Heart left ventricle (tissue), 16 donors: ENCODE measurements around the gene DOCK8. TPM values are rescaled to one million over a fixed set of nuclear protein-coding genes. Genes with fewer than 3 reads are reported as not detected.

ENCODE experiments used
- ATAC-seq, 4 donors: fragments of 200-7000 bp; cut with Tn5 transposase; one replicate each; pipeline ENCODE4 v1.9.1; 2020 to 2022; ENCODE audit warnings: moderate library complexity in 4 of 4, mild to moderate bottlenecking in 3 of 4, moderate number of reproducible peaks in 1 of 4
- DNase-seq, 5 donors: peaks; one replicate each; pipeline ENCODE4 v3.0.0-alpha.2; 2020
- H3K27ac ChIP-seq, 12 donors: fragments of 200-600 bp; sonication (generic) in 4 of 12; one replicate each; pipeline versions ENCODE4 v1.5.0 to v1.8.0; 2016 to 2022; ENCODE audit warnings: mild to moderate bottlenecking in 2 of 12
- H3K27me3 ChIP-seq, 9 donors: fragments of 200-600 bp; sonication (generic) in 2 of 9; one replicate each; pipeline versions ENCODE4 v1.5.1 to v1.8.0; 2016 to 2022; ENCODE audit warnings: mild to moderate bottlenecking in 3 of 9
- H3K36me3 ChIP-seq, 9 donors: fragments of 200-600 bp; sonication (generic) in 2 of 9; one replicate each; pipeline versions ENCODE4 v1.5.0 to v1.8.0; 2018 to 2022; ENCODE audit warnings: mild to moderate bottlenecking in 2 of 9
- H3K4me1 ChIP-seq, 12 donors: fragments of 200-600 bp; sonication (generic) in 4 of 12; one replicate each; pipeline versions ENCODE4 v1.5.0 to v1.8.0; 2016 to 2022; ENCODE audit warnings: mild to moderate bottlenecking in 3 of 12
- H3K4me3 ChIP-seq, 12 donors: fragments of 200-600 bp; sonication (generic) in 4 of 12; one replicate each; pipeline versions ENCODE4 v1.5.0 to v1.8.0; 2017 to 2022; ENCODE audit warnings: mild to moderate bottlenecking in 9 of 12, moderate library complexity in 4 of 12
- H3K9me3 ChIP-seq, 12 donors: fragments of 200-600 bp; sonication (generic) in 4 of 12; one replicate each; pipeline versions ENCODE4 v1.5.0 to v1.8.0; 2016 to 2022; ENCODE audit warnings: mild to moderate bottlenecking in 1 of 12
- CTCF ChIP-seq, 12 donors: fragments of 200-600 bp; sonication (generic) in 4 of 12; IDR thresholded peaks; one replicate each; pipeline versions ENCODE4 v1.5.0 to v1.8.0; 2018 to 2022; ENCODE audit warnings: antibody characterized with exemption in 12 of 12, mild to moderate bottlenecking in 5 of 12
- POLR2A ChIP-seq, 2 donors: fragments of 450-650 bp; IDR thresholded peaks; one replicate each; pipeline ENCODE4 v1.6.1; 2017; ENCODE audit warnings: antibody characterized with exemption in 2 of 2, mild to moderate bottlenecking in 2 of 2, moderate library complexity in 2 of 2
- WGBS, 4 donors: extraction: QIAGEN DNeasy Blood & Tissue Kit in 2 of 4; methylation state at CpG; one replicate each; pipeline versions ENCODE4 v1.1.5 to v1.1.7; 2013 to 2018; 5-methylcytosine and 5-hydroxymethylcytosine counted together
- intact Hi-C, 10 donors: fragments of 100-400 bp; cut with DNase I; formaldehyde crosslinking; loops; one replicate each; pipeline versions ENCODE4 v1.11.1 to v1.14.2; 2022
- polyA plus RNA-seq, 2 donors: library from polyadenylated mRNA; stranded (reverse); fragments of 200-250 nt; gene quantifications; one replicate each; pipeline ENCODE4 v1.2.3, GENCODE V29; 2013
- total RNA-seq, 9 donors: library from RNA; depleted of rRNA in 2 of 9; stranded (reverse); fragments of >200 nt in 2 of 9; fragmentation: NEBNext Ultra II Directional in 3 of 9; extraction: Animal tissue kit (Norgen Biotek cat#: 25700) in 3 of 9; gene quantifications; one replicate each; pipeline versions ENCODE4 v1.1.0 to v1.2.4, GENCODE V29; 2016 to 2023
- donor health status: ischemic (EF 13 %, LVEDD 7.1; RV severe dilation, severe dysfunction).
- donor health status: healthy with polysubstance abuse.
- donor health status: DM: no; HTN: yes; CAD: no.
- donor health status: DM: no; HTN: no; CAD: no.
- donor health status: ischemic (EF 25% LVEDD 6.9; RV normal size, moderate dysfunction).
- donor health status: ischemic (EF 25% LVEDD 5.7; RV mildly dilated, moderate dysfunction).
- donor health status: healthy.
- donor health status: DM: yes; HTN: yes; CAD: no.
- donor health status: ischemic (EF 35%, LVEDD 5.7; RV mildly dilated, moderate dysfunction).
- donor health status: nonischemic (EF 11% LVEDD 7.7; RV severe dilation, severe dysfunction).
- donor health status: DM: yes; HTN: yes; CAD: no.
- donor health status: PGD.
- donor health status: ischemic (EF 29% LVEDD 5.4; RV normal size, mild dysfunction).
- donor health status: nonischemic (EF 23%, LVEDD 6.1; RV moderate dilation, normal function).

DOCK8 gene
- total and polyA plus RNA-seq, 11 donors, result 1.2 to 36.1 (median 2.4) TPM

- DNase-seq (no peak), ATAC-seq (no peak)
- H3K36me3 ChIP-seq, result peaks cover 0 to 86% (median 0%) of the 10 kb centered on the region in 9 donors
- H3K27ac ChIP-seq, result no peak overlapping the region
- H3K4me3 ChIP-seq, result no peak overlapping the region
- no peak for TF ChIP-seq POLR2A (IDR thresholded peaks at IDR 0.05)
- TF ChIP-seq CTCF (IDR thresholded peaks at IDR 0.05), result no peak
- intact Hi-C loops, result no loop called here
- 42 to 72% (median 58%) methylated on average over 3 of the region's 3 CpGs for WGBS, 4 donors
- H3K9me3 ChIP-seq, result no peaks in the 10 kb centered on the region
- H3K4me1 ChIP-seq, result no peaks in the 10 kb centered on the region
- H3K27me3 ChIP-seq, result no peaks in the 10 kb centered on the region
These were observed 116.5 kb downstream of the DOCK8 start for GRCh38 chr9:331197-331596.

- no peaks in the 10 kb centered on the region for H3K4me1 ChIP-seq
- no peak for TF ChIP-seq POLR2A (IDR thresholded peaks at IDR 0.05)
- no peak for TF ChIP-seq CTCF (IDR thresholded peaks at IDR 0.05)
- H3K9me3 ChIP-seq, result no peaks in the 10 kb centered on the region
- peaks cover 0 to 100% (median 0%) of the 10 kb centered on the region in 9 donors for H3K36me3 ChIP-seq
- DNase-seq (no peak), ATAC-seq (no peak)
- intact Hi-C loops, result no loop called here
- no peak overlapping the region for H3K4me3 ChIP-seq
- peaks cover 0 to 9% (median 0%) of the 10 kb centered on the region in 9 donors for H3K27me3 ChIP-seq
- WGBS, 4 donors, result 53 to 86% (median 65%) methylated on average over 2 of the region's 2 CpGs
- no peak overlapping the region for H3K27ac ChIP-seq
These were observed 120.7 kb downstream of the DOCK8 start for GRCh38 chr9:335373-335772.

- H3K27ac ChIP-seq, result no peak overlapping the region
- no peak for TF ChIP-seq CTCF (IDR thresholded peaks at IDR 0.05)
- no peak for TF ChIP-seq POLR2A (IDR thresholded peaks at IDR 0.05)
- peaks cover 0 to 9% (median 0%) of the 10 kb centered on the region in 9 donors for H3K27me3 ChIP-seq
- peaks cover 0 to 100% (median 0%) of the 10 kb centered on the region in 9 donors for H3K36me3 ChIP-seq
- H3K4me1 ChIP-seq, result no peaks in the 10 kb centered on the region
- no peak overlapping the region for H3K4me3 ChIP-seq
- H3K9me3 ChIP-seq, result no peaks in the 10 kb centered on the region
- no peak for ATAC-seq
- 46 to 60% (median 54%) methylated on average over 2 of the region's 2 CpGs for WGBS, 4 donors
- DNase-seq, result no peak
- intact Hi-C loops, result no loop called here
These were observed 121.4 kb downstream of the DOCK8 start for GRCh38 chr9:336039-336438.

- H3K9me3 ChIP-seq, result no peaks in the 10 kb centered on the region
- no peak overlapping the region for H3K27ac ChIP-seq
- intact Hi-C loops, result no loop called here
- WGBS, 4 donors, result 61 to 72% (median 69%) methylated on average over 6 of the region's 6 CpGs
- ATAC-seq (no peak), DNase-seq (no peak)
- no peak overlapping the region for H3K4me3 ChIP-seq
- TF ChIP-seq CTCF (IDR thresholded peaks at IDR 0.05) (no peak), POLR2A (IDR thresholded peaks at IDR 0.05) (no peak)
- H3K27me3 ChIP-seq, result peaks cover 0 to 9% (median 0%) of the 10 kb centered on the region in 9 donors
- H3K36me3 ChIP-seq, result peaks cover 0 to 96% (median 0%) of the 10 kb centered on the region in 9 donors
- no peaks in the 10 kb centered on the region for H3K4me1 ChIP-seq
These were observed 123.9 kb downstream of the DOCK8 start for GRCh38 chr9:338602-339001.
